ENCODE results near the gene LRRC40. TPM values are rescaled to one million over a fixed set of nuclear protein-coding genes. Genes with fewer than 3 reads are reported as not detected.

The LRRC40 gene
- total and polyA plus RNA-seq, 9 of the 15 experiments (the other 6 are each of a cell fraction or from before 2014, with no cell fraction given): 16.1 to 36.2 (median 30.9) TPM

DNA sequence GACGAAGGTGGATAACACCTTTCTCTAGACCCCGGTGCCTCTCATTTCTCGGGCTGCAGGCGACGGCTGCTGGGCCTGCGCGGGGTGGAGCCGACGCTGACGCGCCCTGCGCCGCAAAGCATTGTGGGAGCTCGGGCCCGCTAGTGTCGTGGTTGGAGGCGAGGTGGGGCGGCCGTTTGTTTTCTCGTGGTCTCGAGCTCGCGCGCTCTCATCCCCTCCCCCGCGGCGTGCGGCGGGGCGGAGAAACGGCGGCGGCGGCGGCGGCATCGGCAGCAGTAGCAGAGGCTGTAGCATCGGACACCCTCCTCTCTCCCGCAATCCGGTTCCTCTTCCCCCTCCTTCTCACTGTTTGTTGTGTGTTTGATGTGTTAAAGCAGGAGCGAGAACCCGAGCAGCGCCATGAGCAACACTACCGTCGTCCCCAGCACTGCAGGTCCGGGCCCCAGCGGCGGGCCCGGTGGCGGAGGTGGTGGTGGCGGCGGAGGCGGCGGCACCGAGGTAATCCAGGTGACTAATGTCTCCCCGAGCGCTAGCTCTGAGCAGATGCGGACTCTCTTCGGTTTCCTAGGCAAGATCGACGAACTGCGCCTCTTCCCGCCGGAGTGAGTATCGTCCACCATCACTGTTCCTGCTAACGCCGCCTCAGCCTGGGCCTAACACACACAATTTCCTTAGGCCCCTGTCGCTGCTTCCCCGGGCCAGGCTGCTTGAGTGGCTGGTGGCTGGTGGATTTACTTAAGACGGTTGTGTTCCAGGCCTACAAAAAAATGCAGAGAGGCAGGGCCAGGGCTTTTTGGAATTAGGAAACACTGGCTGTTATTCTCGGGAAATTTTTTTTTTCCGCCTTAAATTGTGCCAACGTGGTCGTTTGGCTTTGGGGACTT is 16.1 kb upstream of the LRRC40 start, which contains the start of gene SRSF11 (continued):
- TF ChIP-seq, protein P1, sequence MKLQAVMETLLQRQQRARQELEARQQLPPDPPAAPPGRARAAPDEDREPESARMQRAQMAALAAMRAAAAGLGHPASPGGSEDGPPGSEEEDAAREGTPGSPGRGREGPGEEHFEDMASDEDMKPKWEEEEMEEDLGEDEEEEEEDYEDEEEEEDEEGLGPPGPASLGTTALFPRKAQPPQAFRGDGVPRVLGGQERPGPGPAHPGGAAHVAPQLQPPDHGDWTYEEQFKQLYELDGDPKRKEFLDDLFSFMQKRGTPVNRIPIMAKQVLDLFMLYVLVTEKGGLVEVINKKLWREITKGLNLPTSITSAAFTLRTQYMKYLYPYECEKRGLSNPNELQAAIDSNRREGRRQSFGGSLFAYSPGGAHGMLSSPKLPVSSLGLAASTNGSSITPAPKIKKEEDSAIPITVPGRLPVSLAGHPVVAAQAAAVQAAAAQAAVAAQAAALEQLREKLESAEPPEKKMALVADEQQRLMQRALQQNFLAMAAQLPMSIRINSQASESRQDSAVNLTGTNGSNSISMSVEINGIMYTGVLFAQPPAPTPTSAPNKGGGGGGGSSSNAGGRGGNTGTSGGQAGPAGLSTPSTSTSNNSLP (IDR thresholded peaks at IDR 0.05; ENCODE audit: borderline replicate concordance, low read depth, low read length): no peak
- no peak for TF ChIP-seq NR2C2 (CRISPR knock-in tag; IDR thresholded peaks at IDR 0.05)
- no peak for TF ChIP-seq NR2C2 (tag; IDR thresholded peaks at IDR 0.05)
- no peak for TF ChIP-seq KHSRP (IDR thresholded peaks at IDR 0.05)
- TF ChIP-seq ZNF174 (CRISPR knock-in tag; IDR thresholded peaks at IDR 0.05): no peak
- no peak for TF ChIP-seq ZNF436 (CRISPR knock-in tag; IDR thresholded peaks at IDR 0.05)
- no peak for TF ChIP-seq MEF2A (IDR thresholded peaks at IDR 0.05; ENCODE audit: control insufficient read depth, low read depth, low read length)
- peak; percentile 83 for TF ChIP-seq KDM5B (IDR thresholded peaks at IDR 0.05; ENCODE audit: insufficient replicate concordance, low read depth, low read length)
- TF ChIP-seq ZNF175 (CRISPR knock-in tag; IDR thresholded peaks at IDR 0.05; ENCODE audit: low read depth): no peak
- no peak for TF ChIP-seq BACH1 (tag; IDR thresholded peaks at IDR 0.05)
- no peak for TF ChIP-seq KLF6 (CRISPR knock-in tag; IDR thresholded peaks at IDR 0.05; ENCODE audit: borderline replicate concordance)
- peak; percentile 71 for TF ChIP-seq BHLHE40 (IDR thresholded peaks at IDR 0.05; ENCODE audit: low read length)
- no peak for TF ChIP-seq ARHGAP35 (IDR thresholded peaks at IDR 0.05; ENCODE audit: partially characterized antibody)
- TF ChIP-seq, protein P2, sequence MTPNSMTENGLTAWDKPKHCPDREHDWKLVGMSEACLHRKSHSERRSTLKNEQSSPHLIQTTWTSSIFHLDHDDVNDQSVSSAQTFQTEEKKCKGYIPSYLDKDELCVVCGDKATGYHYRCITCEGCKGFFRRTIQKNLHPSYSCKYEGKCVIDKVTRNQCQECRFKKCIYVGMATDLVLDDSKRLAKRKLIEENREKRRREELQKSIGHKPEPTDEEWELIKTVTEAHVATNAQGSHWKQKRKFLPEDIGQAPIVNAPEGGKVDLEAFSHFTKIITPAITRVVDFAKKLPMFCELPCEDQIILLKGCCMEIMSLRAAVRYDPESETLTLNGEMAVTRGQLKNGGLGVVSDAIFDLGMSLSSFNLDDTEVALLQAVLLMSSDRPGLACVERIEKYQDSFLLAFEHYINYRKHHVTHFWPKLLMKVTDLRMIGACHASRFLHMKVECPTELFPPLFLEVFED (CRISPR knock-in tag; conservative IDR thresholded peaks at IDR 0.05): no peak
- TF ChIP-seq TRIM24 (IDR thresholded peaks at IDR 0.05): peak in 1 of 2 experiments; percentile 49; a peak in 2 of 4 replicates
- TF ChIP-seq SREBF1 (IDR thresholded peaks at IDR 0.05; ENCODE audit: borderline replicate concordance, low read depth, low read length): no peak
- TF ChIP-seq, protein P3, sequence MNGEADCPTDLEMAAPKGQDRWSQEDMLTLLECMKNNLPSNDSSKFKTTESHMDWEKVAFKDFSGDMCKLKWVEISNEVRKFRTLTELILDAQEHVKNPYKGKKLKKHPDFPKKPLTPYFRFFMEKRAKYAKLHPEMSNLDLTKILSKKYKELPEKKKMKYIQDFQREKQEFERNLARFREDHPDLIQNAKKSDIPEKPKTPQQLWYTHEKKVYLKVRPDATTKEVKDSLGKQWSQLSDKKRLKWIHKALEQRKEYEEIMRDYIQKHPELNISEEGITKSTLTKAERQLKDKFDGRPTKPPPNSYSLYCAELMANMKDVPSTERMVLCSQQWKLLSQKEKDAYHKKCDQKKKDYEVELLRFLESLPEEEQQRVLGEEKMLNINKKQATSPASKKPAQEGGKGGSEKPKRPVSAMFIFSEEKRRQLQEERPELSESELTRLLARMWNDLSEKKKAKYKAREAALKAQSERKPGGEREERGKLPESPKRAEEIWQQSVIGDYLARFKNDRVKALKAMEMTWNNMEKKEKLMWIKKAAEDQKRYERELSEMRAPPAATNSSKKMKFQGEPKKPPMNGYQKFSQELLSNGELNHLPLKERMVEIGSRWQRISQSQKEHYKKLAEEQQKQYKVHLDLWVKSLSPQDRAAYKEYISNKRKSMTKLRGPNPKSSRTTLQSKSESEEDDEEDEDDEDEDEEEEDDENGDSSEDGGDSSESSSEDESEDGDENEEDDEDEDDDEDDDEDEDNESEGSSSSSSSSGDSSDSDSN (IDR thresholded peaks at IDR 0.05; ENCODE audit: borderline replicate concordance in 1 of 2, low read depth in 2 of 2, low read length in 2 of 2): peak; percentile 59 to 79; a peak in 2 of 4 replicates
- TF ChIP-seq GABPB1 (CRISPR knock-in tag; IDR thresholded peaks at IDR 0.05): peak; percentile 75
- TF ChIP-seq, protein P4, sequence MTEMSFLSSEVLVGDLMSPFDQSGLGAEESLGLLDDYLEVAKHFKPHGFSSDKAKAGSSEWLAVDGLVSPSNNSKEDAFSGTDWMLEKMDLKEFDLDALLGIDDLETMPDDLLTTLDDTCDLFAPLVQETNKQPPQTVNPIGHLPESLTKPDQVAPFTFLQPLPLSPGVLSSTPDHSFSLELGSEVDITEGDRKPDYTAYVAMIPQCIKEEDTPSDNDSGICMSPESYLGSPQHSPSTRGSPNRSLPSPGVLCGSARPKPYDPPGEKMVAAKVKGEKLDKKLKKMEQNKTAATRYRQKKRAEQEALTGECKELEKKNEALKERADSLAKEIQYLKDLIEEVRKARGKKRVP (CRISPR knock-in tag; IDR thresholded peaks at IDR 0.05): no peak
- TF ChIP-seq GATA2 (CRISPR knock-in tag; IDR thresholded peaks at IDR 0.05): no peak
- TF ChIP-seq SMAD1 (IDR thresholded peaks at IDR 0.05; ENCODE audit: low read depth, low read length, partially characterized antibody): no peak
